GM12878 (cell line): Measurements from ENCODE around the gene SELENOV. TPM values are rescaled to one million over a fixed set of nuclear protein-coding genes. Genes with fewer than 3 reads are reported as not detected.

Experiments used
- ATAC-seq: fragments of 200-7000 bp; cut with Tn5 transposase; 3 replicates; pipeline ENCODE4 v1.9.1; 2020; ENCODE audit warnings: mild to moderate bottlenecking, moderate library complexity
- BruUV-seq: library from RNA; stranded (reverse); fragments of 400-500 nt; replicated peaks from 2 replicates; lab custom pipeline; 2021; lab: Mats Ljungman, UMichigan
- CTCF ChIA-PET: fragments of 300-600 bp; sonication (Branson Sonifier 250); formaldehyde crosslinking; extraction: SDS; loops from one replicate; lab custom pipeline; 2021; ENCODE audit warnings: inconsistent platforms; lab: Yijun Ruan, JAX
- POLR2A ChIA-PET: fragments of 350-600 bp; formaldehyde crosslinking; extraction: SDS; loops from one replicate; lab custom pipeline; 2021; ENCODE audit warnings: inconsistent platforms; lab: Charles Lee
- RAD21 ChIA-PET: fragments of 300-600 bp; sonication (Branson Sonifier 250); formaldehyde crosslinking; loops from one replicate; lab custom pipeline; 2023; ENCODE audit warnings: antibody characterized with exemption; ENCODE audit not compliant: unreplicated experiment; lab: Charles Lee
- SMC1A ChIA-PET: fragments of 300-600 bp; sonication (Branson Sonifier 250); formaldehyde crosslinking; loops from one replicate; lab custom pipeline; 2023; ENCODE audit not compliant: unreplicated experiment, uncharacterized antibody; lab: Charles Lee
- DNase-seq: peaks from one replicate; pipeline ENCODE4 v3.0.0-alpha.2; 2011; ENCODE audit warnings: low read depth, low spot score
- FAIRE-seq: peaks from 3 replicates; lab custom pipeline; 2011; peaks lifted over from hg19 to GRCh38; lab: Jason Lieb, UNC
- H2AFZ ChIP-seq: 2 replicates; pipeline ENCODE4 v1.6.0; 2011; ENCODE audit warnings: low read depth, low read length, control low read depth; ENCODE audit not compliant: control insufficient read depth
- H3K27ac ChIP-seq: 2 replicates; pipeline ENCODE4 v1.5.1; 2011; ENCODE audit warnings: control low read depth; ENCODE audit not compliant: control insufficient read depth, insufficient read depth
- H3K27me3 ChIP-seq, 2 experiments: replicated peaks in 1 of 2; 2 replicates each; pipeline versions ENCODE4 v1.6.0 to v1.6.1; 2011; ENCODE audit warnings: low read length in 1 of 2; ENCODE audit not compliant: control insufficient read depth in 2 of 2, insufficient read depth in 2 of 2
- H3K36me3 ChIP-seq, 2 experiments: 2 replicates each; pipeline ENCODE4 v1.5.1; 2011; ENCODE audit warnings: low read length in 1 of 2; ENCODE audit not compliant: control insufficient read depth in 2 of 2, insufficient read depth in 2 of 2
- H3K4me1 ChIP-seq: 2 replicates; pipeline ENCODE4 v1.6.1; 2011; ENCODE audit warnings: mild to moderate bottlenecking, low read length, moderate library complexity, mixed read lengths; ENCODE audit not compliant: control insufficient read depth, insufficient read depth
- H3K4me2 ChIP-seq: 2 replicates; pipeline ENCODE4 v1.6.0; 2011; ENCODE audit warnings: control low read depth; ENCODE audit not compliant: control insufficient read depth, insufficient read depth
- H3K4me3 ChIP-seq: fragments of 200-600 bp; sonication (generic); 2 replicates; pipeline ENCODE4 v1.5.1; 2016
- H3K79me2 ChIP-seq: 2 replicates; pipeline ENCODE4 v1.6.0; 2011; ENCODE audit warnings: low read length; ENCODE audit not compliant: control insufficient read depth, insufficient read depth
- H3K9ac ChIP-seq: 2 replicates; pipeline ENCODE4 v1.8.0; 2011; ENCODE audit warnings: low read length, control low read depth, mixed read lengths; ENCODE audit not compliant: control insufficient read depth, insufficient read depth
- H3K9me3 ChIP-seq: replicated peaks from 3 replicates; pipeline ENCODE4 v1.5.1; 2011; ENCODE audit warnings: mild to moderate bottlenecking, low read length; ENCODE audit not compliant: control insufficient read depth, insufficient read depth
- H4K20me1 ChIP-seq: 2 replicates; pipeline ENCODE4 v1.6.0; 2011; ENCODE audit not compliant: control insufficient read depth, insufficient read depth
- BMI1 ChIP-seq: fragments of 450-650 bp; IDR thresholded peaks from 2 replicates; pipeline ENCODE4 v1.6.1; 2016; ENCODE audit warnings: mild to moderate bottlenecking, moderate library complexity, borderline replicate concordance
- GABPA ChIP-seq: IDR thresholded peaks from 2 replicates; pipeline ENCODE4 v1.6.1; 2014; ENCODE audit warnings: antibody characterized with exemption, low read depth, mild to moderate bottlenecking, inconsistent platforms
- POLR2AphosphoS5 ChIP-seq: IDR thresholded peaks from 2 replicates; pipeline ENCODE4 v1.6.1; 2011; ENCODE audit warnings: mild to moderate bottlenecking, low read length, inconsistent platforms
- RBBP5 ChIP-seq: fragments of 200-600 bp; sonication (generic); conservative IDR thresholded peaks from 2 replicates; pipeline ENCODE4 v1.6.1; 2016
- RCOR1 ChIP-seq: conservative IDR thresholded peaks from 2 replicates; pipeline ENCODE4 v1.6.1; 2012; ENCODE audit warnings: low read depth, low read length, improper control_type of control experiment
- ZNF217 ChIP-seq: fragments of 450-650 bp; IDR thresholded peaks from 2 replicates; pipeline ENCODE4 v1.6.1; 2017; ENCODE audit warnings: antibody characterized with exemption, mild to moderate bottlenecking
- WGBS: methylation state at CpG from one replicate; pipeline ENCODE4 v1.1.6; 2016; ENCODE audit warnings: low lambda C conversion rate; ENCODE audit not compliant: insufficient replicate concordance, insufficient coverage; ENCODE audit errors: missing lambda C conversion rate; 5-methylcytosine and 5-hydroxymethylcytosine counted together
- in situ Hi-C: fragments of 300-500 bp; cut with MboI; formaldehyde crosslinking; loops from 9 replicates; pipeline ENCODE4 v1.14.3; 2018; ENCODE audit warnings: mixed read lengths
- intact Hi-C: fragments of 100-400 bp; cut with micrococcal nuclease; formaldehyde crosslinking; loops from one replicate; pipeline ENCODE4 v1.14.2; 2022; ENCODE audit not compliant: unreplicated experiment
- polyA plus RNA-seq, 11 experiments: library from polyadenylated mRNA; depleted of rRNA in 4 of 11; unstranded in 6 of 11; stranded (reverse) in 5 of 11; fragments of >200 nt; fragmentation: Nextera tagmentation in 4 of 11; fragmentation: Illumina TruSeq in 1 of 11; extraction: Ambion mirVana in 4 of 11; extraction: Trizol in 1 of 11; gene quantifications; 1 replicate in 1 of 11; 2 replicates in 10 of 11; pipeline versions ENCODE4 v1.2.1 to v1.2.3, GENCODE V29; 2011 to 2016; ENCODE audit warnings: inconsistent platforms in 2 of 11, missing spikeins in 2 of 11, low read depth in 1 of 11
- total RNA-seq, 4 experiments: library from RNA; depleted of rRNA in 3 of 4; stranded (reverse); fragments of >200 nt in 3 of 4; fragmentation: Illumina TruSeq in 1 of 4; extraction: Trizol in 1 of 4; gene quantifications; 2 replicates each; pipeline versions ENCODE4 v1.2.1 to v1.2.3, GENCODE V29; 2013 to 2021
- TF ChIP-seq, protein P1 (sequence below): fragments of 450-650 bp; IDR thresholded peaks from 2 replicates; pipeline ENCODE4 v1.6.1; 2017; ENCODE audit warnings: borderline replicate concordance
- TF ChIP-seq, protein P2 (sequence below): fragments of 450-650 bp; conservative IDR thresholded peaks from 2 replicates; pipeline ENCODE4 v1.6.1; 2017; ENCODE audit warnings: mild to moderate bottlenecking, moderate library complexity
- TF ChIP-seq, protein P3 (sequence below): fragments of 450-650 bp; IDR thresholded peaks from 2 replicates; pipeline ENCODE4 v1.6.1; 2017; ENCODE audit warnings: mild to moderate bottlenecking, moderate library complexity

SELENOV gene
- total and polyA plus RNA-seq, 10 of the 15 experiments (the other 5 are each of a cell fraction or from before 2014, with no cell fraction given), result not detected

DNA sequence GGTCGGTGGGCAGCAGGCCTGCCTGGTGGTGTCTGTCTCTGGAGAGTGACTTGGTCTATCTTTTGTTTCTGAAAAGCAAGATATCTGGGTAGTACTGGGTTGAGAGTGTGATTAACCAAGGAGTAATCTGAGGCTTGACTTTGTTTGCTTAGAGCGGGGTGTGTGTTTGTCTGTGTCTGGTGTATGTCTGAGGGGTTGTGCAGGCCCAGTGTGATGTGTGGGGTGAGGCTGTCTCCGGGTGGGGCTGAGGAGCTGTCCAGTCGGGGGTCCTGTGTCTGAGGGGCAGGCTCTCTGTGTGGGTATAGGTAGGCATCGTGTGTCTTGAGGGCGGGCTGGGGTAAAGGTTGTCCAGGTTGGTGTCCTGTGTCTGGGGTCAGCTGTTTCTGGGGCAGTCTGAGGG is 45.4 kb upstream of the SELENOV start:
- Histone ChIP-seq H4K20me1 (no peaks in the 10 kb centered on the region), H3K27ac (no peak overlapping the region), H3K79me2 (no peaks in the 10 kb centered on the region), H2AFZ (no peak overlapping the region), H3K36me3 (peaks cover 43 to 75% of the 10 kb centered on the region in 2 experiments), H3K9me3 (no peaks in the 10 kb centered on the region), H3K4me2 (no peak overlapping the region), H3K4me1 (no peaks in the 10 kb centered on the region), H3K4me3 (no peak overlapping the region), H3K9ac (no peak overlapping the region), H3K27me3 (no peaks in the 10 kb centered on the region)
- RAD21 ChIA-PET, result no interaction called here
- ATAC-seq (no peak), FAIRE-seq (no peak), DNase-seq (no peak)
- intact Hi-C loops, result no loop called here
- CTCF ChIA-PET, result interaction anchor here (0.6 kb wide), 1 partner anchor 24 kb away, joined by 4 read pairs; the partner anchor contains the start of gene SUPT5H
- no peak for TF ChIP-seq RBBP5
- TF ChIP-seq POLR2AphosphoS5, result 0 out of 2 replicates have a peak, but pooled peaks have one; percentile 17
- BruUV-seq, result no TSS peak
- SMC1A ChIA-PET, result no interaction called here
- WGBS, result 97% methylated on average over 6 of the region's 6 CpGs
- POLR2A ChIA-PET, result interaction anchor here (1.1 kb wide), 1 partner anchor 28 kb away, joined by 4 read pairs; no protein-coding TSS in a partner anchor
- in situ Hi-C loops, result no loop called here

DNA sequence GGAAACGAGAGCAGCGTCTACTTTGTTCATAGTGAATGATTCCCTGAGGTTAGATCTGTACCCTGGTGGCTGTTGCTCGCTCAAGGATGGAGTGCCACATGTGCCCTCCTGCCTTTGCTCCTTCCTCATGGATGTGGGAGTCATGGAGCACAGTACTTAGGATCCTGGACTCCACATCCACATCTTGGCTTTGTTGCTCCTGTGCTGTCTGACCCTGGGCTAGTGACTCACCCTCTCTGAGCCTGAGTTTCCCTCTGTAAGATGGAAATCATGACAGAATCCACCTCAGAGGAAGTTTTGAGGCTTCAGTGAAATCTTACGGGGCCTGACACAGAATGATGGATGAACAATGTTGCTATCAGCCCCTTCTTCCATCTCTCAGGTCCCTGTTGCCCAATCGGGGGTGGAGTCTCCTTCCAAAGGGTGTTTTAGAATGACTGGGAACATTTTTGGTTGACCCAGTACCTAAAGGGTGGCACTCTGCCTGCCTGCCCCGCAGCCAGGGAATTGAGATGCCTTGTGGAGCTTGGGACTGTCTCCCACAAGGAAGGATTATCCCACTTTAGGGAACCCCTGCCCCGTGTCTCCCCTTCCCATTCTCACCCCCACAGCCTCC is 44.1 kb upstream of the SELENOV start:
- DNase-seq (no peak), ATAC-seq (no peak), FAIRE-seq (no peak)
- no TSS peak for BruUV-seq
- WGBS, result 83% methylated on average over 7 of the region's 7 CpGs
- H3K4me1 ChIP-seq, result no peaks in the 10 kb centered on the region
- H3K27ac ChIP-seq, result no peak overlapping the region
- SMC1A ChIA-PET, result no interaction called here
- intact Hi-C loops, result no loop called here
- H3K4me3 ChIP-seq, result no peak overlapping the region
- no peaks in the 10 kb centered on the region for H4K20me1 ChIP-seq
- CTCF ChIA-PET, result interaction anchor here (1.1 kb wide), 1 partner anchor 65 kb away, joined by 3 read pairs; no protein-coding TSS in a partner anchor
- H3K27me3 ChIP-seq, result no peaks in the 10 kb centered on the region
- H3K9ac ChIP-seq, result no peak overlapping the region
- H3K4me2 ChIP-seq, result no peak overlapping the region
- RAD21 ChIA-PET, result no interaction called here
- no peak overlapping the region for H2AFZ ChIP-seq
- peaks cover 48 to 74% of the 10 kb centered on the region in 2 experiments for H3K36me3 ChIP-seq
- H3K79me2 ChIP-seq, result no peaks in the 10 kb centered on the region
- in situ Hi-C loops, result no loop called here
- POLR2A ChIA-PET, result no interaction called here
- no peaks in the 10 kb centered on the region for H3K9me3 ChIP-seq
- TF ChIP-seq RCOR1 (no peak), ZNF217 (no peak), GABPA (no peak), BMI1 (no peak)
- TF ChIP-seq, protein P1, sequence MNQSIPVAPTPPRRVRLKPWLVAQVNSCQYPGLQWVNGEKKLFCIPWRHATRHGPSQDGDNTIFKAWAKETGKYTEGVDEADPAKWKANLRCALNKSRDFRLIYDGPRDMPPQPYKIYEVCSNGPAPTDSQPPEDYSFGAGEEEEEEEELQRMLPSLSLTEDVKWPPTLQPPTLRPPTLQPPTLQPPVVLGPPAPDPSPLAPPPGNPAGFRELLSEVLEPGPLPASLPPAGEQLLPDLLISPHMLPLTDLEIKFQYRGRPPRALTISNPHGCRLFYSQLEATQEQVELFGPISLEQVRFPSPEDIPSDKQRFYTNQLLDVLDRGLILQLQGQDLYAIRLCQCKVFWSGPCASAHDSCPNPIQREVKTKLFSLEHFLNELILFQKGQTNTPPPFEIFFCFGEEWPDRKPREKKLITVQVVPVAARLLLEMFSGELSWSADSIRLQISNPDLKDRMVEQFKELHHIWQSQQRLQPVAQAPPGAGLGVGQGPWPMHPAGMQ, result no peak
- TF ChIP-seq, protein P2, sequence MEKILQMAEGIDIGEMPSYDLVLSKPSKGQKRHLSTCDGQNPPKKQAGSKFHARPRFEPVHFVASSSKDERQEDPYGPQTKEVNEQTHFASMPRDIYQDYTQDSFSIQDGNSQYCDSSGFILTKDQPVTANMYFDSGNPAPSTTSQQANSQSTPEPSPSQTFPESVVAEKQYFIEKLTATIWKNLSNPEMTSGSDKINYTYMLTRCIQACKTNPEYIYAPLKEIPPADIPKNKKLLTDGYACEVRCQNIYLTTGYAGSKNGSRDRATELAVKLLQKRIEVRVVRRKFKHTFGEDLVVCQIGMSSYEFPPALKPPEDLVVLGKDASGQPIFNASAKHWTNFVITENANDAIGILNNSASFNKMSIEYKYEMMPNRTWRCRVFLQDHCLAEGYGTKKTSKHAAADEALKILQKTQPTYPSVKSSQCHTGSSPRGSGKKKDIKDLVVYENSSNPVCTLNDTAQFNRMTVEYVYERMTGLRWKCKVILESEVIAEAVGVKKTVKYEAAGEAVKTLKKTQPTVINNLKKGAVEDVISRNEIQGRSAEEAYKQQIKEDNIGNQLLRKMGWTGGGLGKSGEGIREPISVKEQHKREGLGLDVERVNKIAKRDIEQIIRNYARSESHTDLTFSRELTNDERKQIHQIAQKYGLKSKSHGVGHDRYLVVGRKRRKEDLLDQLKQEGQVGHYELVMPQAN, result no peak
- TF ChIP-seq, protein P3, sequence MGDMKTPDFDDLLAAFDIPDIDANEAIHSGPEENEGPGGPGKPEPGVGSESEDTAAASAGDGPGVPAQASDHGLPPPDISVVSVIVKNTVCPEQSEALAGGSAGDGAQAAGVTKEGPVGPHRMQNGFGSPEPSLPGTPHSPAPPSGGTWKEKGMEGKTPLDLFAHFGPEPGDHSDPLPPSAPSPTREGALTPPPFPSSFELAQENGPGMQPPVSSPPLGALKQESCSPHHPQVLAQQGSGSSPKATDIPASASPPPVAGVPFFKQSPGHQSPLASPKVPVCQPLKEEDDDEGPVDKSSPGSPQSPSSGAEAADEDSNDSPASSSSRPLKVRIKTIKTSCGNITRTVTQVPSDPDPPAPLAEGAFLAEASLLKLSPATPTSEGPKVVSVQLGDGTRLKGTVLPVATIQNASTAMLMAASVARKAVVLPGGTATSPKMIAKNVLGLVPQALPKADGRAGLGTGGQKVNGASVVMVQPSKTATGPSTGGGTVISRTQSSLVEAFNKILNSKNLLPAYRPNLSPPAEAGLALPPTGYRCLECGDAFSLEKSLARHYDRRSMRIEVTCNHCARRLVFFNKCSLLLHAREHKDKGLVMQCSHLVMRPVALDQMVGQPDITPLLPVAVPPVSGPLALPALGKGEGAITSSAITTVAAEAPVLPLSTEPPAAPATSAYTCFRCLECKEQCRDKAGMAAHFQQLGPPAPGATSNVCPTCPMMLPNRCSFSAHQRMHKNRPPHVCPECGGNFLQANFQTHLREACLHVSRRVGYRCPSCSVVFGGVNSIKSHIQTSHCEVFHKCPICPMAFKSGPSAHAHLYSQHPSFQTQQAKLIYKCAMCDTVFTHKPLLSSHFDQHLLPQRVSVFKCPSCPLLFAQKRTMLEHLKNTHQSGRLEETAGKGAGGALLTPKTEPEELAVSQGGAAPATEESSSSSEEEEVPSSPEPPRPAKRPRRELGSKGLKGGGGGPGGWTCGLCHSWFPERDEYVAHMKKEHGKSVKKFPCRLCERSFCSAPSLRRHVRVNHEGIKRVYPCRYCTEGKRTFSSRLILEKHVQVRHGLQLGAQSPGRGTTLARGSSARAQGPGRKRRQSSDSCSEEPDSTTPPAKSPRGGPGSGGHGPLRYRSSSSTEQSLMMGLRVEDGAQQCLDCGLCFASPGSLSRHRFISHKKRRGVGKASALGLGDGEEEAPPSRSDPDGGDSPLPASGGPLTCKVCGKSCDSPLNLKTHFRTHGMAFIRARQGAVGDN, result no peak
